ENCODE data around the gene SLC38A11. TPM values are rescaled to one million over a fixed set of nuclear protein-coding genes. Genes with fewer than 3 reads are reported as not detected.

The SLC38A11 gene
- total RNA-seq, 1 donor from 2014 or later, result 2.4 TPM

DNA sequence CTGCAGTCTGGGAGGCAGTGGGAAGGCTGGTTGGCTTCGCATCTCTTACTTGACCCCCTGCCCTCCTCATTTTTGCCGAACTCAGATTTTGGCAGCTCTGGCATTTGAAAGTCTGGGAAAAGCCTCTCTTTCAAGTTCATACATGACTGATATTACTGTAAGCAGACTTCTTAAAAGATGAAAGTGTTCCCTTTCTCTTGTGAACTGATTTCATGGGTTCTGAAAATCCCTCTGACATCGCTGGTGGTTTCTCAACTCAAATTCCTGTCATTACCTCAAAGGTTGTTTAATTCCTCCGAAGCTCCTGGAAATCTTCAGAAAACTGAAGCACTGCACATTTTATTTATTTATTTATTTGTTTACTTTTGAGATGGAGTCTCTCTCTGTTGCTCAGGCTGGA is 16.9 kb upstream of the SLC38A11 start:
- no peak for DNase-seq (ENCODE audit: low spot score)

DNA sequence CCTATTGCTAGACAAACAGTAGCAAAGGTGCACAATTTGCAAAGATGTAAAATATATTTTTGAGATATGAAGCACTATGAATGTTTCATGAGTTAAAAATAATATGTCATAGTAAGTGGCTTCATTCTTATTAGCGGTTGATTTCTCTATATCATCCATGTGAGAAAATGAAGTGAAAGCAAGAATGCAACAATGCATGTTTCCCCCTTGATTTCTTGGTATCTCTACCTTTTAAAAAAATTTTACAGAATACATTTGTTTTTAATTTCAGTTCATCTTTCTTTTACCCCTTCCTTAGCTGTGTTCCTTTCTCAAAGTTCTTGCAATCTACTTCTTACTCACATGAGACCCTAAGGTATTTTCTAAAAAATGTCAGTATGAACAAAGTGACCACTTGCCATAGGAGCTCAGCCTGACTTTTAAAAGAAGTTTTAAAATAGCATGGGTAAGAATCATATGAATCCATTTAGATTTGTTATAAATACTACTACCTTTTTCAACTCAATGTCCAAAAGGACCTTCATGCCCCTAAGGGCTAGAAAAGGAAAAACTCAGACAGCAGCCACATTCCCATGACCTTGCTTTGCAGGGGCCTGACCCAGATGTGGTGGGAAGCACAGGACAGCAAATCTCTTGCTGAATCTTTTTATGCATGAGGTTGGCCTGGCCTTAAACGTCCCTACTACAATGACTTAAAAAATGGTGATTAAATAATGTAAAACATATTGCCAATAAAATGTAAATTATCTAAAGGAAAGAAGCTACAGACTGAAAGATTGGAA is 14.8 kb upstream of the SLC38A11 start:
- no peak for DNase-seq (ENCODE audit: low spot score)

DNA sequence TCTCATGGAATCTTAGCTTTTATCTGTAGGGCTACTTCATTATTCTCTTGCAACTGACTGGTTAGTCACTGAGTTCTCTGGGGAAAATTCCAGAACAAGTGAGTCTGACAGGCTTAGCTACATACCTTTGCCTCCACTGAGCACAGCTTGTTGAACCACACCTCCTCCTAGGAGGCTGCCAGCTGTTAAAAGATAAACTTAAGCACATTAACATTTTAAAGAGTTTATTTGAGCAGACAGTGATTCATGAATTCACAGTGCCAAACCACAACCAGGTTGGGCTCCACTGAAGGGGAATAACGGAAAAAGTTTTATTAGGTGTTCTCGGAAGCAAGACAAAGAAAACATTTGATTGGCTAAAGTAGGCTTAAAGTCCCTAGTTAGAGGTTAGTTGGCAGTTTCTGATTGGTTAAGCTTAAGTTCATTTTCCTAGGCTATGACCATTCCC is 12.5 kb upstream of the SLC38A11 start:
- no peak for DNase-seq (ENCODE audit: low spot score)

DNA sequence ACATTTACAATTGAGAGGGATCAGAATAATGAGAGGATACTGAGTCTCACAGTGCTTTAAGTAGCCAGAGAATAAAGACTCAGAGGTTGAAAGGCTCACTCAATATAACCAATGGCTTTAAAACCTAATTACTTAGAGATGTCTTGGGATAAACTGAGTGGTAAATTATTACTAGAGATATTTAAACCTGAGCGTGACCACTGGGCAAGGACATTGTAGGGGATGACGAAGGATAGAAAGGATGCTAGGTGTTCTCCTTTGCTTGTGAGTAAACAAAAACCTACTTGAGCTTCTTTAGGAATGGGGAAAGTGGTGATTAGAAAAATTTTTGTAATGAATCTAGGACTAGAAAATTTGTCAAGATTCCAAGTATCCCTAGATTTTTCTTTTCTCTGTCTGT is 12.0 kb upstream of the SLC38A11 start:
- no peak for DNase-seq (ENCODE audit: low spot score)

DNA sequence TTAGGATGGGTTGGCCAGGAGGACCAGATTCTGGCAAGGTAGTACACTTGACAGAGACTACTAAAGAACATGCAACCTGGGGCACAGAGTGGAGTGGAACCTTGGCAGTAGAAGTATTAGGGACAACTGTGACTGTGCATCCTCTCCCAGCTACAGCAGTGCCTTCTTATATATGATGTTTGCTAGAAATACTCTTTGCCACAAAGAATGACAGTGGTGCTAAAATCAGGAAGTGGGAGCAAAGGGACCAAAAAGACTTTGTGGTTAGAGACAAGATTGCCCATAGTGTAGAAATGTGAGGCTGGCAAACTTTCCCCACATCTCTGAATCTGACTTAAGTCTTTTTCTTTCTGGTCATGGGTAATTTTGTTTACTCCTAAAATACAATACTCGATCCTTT is 9.4 kb upstream of the SLC38A11 start:
- no peak for DNase-seq (ENCODE audit: low spot score)

DNA sequence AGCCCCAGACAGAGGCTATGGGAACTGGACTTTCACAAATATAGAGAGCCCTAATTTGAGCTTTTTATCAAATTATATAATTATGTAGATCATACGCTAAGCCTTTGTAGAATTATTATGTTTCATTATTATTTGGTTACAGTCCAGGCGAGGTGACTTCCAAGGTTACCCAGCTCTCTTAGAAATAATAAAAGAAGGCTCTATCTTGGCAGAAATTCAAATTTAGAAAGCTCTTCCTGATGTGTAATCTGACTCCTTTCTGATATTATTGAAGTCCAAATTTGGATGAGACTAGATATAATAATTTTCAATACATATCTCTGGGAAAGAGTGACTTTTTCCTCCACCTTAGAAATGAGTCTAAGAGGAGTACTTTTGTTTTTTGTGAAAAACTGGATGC is 4.8 kb upstream of the SLC38A11 start:
- DNase-seq (ENCODE audit: low spot score), result no peak

DNA sequence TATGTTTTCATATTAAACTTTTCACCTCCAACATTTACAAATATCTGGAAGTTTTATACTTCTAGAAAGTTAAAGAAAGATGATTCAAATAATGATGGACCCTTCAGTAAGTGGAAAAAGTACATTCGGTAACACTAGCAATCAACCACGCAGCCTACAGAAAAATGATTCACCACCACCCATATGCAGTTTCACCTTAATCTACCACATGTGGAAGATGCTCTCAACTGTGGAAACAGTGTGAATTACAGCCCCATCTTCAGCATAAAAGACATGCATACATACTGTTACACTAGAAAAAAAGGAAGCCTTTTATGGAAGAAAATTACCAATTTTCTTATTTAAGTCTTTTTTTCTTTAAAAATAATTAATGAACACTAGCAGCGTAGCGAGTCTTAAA is 1.1 kb downstream of the SLC38A11 start:
- DNase-seq (ENCODE audit: low spot score), result no peak

DNA sequence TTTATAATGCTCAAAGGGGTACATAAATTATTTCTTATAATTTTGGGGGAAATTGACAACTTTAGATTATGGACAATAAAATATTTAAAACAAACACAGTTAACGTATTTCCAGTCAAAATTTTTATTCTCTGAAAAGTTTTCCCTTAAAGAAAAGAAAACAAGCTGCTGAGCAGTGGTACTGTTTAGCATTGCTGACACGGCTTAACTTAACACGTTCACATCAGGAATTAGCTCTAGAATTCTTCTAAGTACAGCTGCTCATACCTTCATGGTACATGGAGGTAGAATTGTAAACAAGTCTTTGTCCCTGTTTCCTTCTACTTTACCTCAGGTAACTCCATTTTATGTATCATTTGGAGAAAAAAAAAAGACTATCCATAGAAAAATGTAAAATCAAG is 2.0 kb downstream of the SLC38A11 start:
- no peak for DNase-seq (ENCODE audit: low spot score)

DNA sequence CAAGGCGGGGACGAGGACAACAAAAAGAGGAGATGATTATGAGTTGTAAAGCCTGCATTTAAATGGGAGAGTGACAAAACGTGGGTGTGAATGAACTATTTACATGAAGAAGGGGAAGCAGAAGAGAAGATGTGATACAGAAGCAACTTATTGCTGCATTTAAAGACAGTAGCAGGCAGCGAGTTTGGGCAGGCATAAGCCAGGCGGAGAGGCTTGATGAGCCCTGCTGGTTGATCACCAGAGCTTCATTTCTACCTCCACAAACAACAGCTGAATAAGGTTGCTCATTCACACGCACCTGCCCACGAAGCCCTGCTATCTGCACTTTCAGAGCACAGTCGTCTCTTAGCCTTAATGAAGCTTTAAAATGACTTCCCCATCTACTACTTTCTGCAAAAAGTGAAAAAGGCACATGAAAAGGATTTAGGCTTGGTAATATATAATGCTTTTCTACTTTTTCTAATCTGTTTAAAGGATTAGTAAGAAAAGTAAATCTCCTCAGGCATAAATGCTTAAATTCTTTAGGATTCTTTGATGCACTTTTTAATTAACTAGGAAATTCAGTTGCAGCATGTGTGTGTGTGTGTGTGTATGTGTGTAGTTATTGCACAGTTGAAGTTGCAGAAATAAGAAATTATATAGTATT is 3.1 kb downstream of the SLC38A11 start:
- no peak for DNase-seq (ENCODE audit: low spot score)

DNA sequence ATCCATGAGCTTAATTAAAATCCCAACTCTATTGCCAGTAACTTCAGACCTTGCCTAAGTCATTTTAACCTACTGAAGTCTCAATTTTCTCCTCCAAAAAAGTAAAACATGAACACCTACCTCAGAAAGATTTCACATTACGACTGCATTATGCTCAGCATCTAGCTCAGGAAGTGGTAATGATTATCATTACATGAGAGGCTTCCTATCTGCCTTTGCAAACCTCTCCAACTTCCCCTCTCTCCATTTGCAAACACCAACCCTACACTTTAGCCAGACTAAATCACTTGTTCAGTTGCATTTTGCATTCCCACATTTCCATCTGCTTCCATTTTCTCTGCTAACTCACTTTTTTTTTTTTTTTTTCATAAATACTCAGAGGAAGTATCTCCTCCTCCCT is 6.8 kb downstream of the SLC38A11 start:
- no peak for DNase-seq (ENCODE audit: low spot score)

DNA sequence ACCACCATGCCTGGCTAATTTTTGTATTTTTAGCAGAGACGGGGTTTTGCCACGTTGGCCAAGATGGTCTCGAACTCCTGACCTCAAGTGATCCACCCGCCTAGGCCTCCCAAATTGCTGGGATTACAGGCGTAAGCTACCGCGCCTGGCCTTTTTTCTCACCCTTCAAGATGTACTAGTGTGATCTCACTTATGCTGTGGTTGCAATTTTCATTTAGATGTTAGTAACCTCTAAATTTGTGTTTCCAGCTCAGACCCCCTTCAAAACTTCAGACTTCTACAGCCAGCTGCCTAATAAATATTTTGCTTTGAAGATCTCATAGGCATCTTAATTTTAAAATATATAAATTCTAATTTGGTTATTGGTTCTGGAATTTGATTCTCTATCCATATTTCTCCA is 8.0 kb downstream of the SLC38A11 start:
- DNase-seq (ENCODE audit: low spot score), result no peak

DNA sequence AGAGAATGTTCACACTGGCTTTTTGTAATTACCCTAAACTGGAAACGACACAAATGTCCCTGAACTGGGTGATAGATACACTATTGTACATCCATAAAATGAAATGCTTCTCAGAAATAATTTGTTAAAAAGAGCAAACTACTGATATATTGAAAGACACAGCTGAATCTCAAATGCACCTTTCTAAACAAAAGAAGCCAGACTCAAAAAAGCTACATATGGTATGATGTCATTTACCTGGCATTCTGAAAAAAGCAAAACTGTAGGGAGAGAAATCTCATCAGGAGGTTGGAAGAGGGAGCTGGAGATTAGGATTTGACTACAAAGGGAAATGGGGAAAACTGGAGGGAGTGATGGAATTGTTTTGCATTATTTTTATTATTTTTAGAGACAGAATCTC is 12.0 kb downstream of the SLC38A11 start:
- DNase-seq (ENCODE audit: low spot score), result no peak

DNA sequence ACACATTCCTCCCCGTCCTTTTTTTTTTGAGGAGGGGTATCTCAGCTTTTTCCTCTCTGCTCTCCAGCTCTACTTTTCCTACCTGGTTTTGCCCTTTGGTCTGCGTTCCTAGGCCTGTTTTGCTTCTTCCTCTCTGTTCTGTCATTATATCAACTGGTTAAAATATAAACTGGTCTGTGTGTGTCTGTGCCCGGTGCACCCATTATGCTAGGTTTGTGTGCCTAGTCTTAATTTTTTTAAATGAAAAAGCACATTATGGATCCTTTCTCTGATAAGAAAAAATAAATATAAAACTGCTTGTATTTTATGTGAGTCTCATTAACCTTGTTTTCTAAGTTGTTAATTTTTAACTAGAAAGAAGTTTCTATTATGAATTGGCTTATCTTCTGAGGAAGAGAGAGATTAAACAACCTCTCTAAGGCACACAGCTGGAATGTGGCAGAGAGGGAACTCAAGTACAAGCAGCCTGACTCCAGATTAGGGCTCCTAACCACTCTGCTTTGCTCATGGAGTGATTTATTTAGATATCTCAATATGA is 17.4 kb downstream of the SLC38A11 start:
- no peak for DNase-seq (ENCODE audit: low spot score)

DNA sequence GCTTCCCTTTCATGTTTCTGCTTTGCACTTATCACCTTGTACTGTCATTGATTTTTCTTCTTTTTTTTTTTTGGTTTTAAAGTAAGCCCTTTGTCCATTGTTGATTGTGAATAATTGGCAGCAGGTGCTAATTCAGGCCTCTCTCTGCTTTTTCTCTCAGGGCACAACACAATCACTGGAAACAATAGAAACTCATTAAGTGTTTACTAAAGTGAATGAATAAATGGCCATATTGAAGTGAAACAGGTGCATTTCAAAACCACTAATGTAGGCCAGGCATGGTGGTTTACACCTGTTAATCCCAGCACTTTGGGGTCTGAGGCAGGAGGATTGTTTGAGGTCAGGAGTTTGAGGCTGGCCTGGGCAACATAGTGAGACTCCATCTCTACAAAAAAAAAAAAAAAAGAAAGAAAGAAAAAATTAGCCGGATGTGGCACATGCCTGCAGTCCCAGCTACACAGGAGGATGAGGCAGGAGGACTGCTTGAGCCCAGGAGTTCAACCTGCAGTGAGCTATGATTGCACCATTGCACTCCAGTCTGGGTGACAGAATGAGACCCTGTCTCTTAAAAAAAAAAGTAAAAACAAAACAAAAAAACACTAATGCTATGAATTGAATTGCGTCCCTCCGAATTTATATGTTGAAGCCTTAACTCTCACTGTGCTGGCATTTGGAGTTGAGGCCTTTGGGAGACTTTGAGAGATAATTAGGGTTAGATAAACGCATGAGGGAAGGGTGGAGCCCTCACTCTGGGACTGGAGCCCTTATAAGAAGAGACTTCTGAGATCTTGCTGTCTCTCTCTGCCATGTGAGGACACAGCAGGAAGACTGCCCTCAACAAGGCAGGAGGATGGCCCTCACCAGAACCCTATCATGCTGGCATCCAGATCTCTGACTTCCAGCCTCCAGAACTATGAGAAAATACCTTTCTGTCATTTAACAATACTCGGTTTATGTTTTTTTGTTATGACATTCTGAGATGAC is 19.9 kb downstream of the SLC38A11 start:
- no peak for DNase-seq (ENCODE audit: low spot score)

DNA sequence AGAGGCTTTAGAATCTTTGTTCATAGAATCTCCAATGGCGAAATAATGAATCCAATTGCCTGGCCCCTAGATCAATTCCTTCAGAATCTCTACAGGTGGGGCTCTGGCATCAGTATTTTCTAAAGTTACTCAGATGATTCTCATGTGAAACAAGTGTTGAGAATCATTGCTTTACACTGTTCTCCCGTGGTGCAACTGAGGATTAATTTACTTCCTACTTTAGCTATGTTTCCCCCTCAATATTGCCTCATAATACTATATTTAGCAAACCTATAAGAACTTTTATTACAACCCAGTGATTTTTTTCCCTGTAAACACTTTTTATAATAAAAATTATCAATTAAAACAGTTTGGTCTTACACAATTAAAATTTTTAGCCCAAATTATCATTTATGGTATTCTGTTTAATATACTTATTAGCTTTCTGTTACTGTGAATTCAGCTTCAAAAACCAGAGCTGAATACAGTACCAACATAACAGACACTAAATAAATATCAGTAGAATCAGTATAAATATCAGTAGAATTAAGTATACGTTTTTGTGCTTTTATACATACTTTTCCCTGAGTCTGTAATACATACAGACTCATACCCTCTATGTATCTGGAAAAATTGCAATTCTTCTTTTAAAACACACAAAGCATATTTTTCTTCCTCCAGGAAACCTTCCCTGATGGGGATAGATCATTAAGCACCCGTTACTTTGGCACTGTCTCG is 20.8 kb downstream of the SLC38A11 start:
- DNase-seq (ENCODE audit: low spot score), result no peak

DNA sequence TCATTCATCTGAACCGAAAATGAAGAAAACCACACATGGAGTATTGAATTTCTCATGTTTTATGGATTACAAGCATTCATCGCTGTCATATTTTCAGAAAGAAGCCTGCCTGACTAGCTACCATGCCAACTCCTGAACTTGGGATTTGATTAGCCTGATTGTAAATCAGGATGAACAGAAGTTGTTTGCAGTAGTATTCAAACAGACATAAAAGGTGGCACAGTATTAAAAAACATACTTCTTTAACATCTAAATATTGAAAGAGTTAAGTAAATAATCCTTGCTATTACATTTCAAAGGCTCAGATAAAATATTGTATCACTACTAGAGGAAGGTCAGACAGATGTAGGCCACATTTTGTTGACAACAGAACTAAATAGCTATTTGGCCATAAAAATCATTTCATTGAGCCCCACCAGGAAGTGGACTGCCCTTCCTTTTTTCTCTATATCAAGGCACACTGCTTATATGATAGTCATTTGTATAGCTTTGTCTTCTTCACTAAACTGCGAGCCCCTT is 21.6 kb downstream of the SLC38A11 start:
- DNase-seq (ENCODE audit: low spot score), result no peak

DNA sequence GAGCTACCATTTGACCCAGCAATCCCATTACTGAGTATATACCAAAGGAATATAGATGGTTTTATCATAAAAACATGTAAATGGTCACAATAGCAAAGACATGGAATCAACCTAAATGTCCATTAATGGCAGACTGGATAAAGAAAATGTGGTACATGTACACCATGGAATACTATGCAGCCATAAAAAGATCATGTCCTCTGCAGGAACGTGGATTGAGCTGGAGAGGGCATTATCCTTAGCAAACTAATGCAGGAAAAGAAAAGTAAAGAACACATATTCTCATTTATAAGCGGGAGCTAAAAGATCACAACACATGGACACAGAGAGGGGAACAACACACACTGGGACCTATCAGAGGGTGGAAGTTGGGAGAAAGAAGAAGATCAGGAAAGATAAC is 22.9 kb downstream of the SLC38A11 start:
- no peak for DNase-seq (ENCODE audit: low spot score)

DNA sequence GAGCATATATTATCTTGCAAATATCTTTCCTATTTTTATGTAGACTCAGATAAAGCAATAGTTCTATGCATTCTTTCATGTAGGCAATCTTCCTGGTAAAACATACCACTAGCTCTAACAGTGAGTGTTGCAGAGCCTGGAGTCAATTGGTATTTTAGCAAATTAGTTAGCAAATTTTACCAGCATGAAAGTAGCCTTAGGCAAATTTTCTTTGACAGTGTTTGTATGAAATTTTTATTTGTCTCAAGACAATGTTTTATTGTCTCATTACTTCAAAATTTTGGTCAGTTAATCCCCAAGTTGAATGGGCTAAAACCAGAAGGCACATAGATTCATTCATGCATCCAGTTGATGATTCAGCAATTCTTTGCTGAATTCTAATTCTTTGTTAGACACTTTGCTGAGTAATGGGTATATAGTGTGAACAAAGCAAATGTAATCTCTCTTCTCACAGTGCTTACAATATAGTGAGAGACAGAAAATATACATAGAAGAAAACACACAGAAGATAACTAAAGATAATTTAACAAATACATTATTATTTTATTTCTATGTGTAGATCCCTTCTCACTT is 27.1 kb downstream of the SLC38A11 start:
- no peak for DNase-seq (ENCODE audit: low spot score)

DNA sequence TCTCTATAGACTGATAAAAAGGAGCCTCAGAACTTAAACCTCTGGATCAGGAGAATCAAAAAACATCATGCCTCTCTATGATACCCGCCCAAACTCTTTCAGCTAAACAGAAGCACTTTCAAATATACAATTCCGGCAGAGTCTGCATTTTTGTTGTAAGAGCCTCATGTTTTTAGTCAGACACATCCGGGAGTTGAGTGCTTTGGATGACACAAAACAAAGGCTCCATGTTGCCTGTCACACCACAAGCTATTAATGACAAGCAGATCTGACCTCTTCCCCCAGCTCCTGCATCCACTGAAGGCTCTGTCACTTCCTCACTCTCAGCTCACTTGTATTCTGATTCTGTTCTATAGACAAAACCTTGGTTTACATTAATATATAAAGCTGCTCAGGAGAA is 33.2 kb downstream of the SLC38A11 start:
- no peak for DNase-seq (ENCODE audit: low spot score)

DNA sequence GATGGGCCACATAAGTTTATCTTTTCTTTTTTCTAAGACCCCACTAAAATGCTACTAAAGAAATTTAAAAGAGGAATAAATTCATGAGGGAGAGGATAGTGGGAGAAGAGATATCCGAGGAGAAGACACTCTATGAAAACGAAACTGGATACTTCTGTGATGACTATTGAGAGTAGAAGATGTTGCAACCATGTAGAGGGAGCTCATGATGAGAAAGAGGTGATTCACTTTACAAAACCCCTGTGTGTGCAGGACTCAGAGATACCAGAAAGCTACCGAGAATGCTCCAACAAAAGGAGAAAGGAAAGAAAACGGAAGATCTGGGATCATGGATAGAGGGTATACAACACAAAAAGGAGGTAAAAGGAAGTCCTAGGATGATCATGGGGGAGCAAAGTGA is 34.9 kb downstream of the SLC38A11 start:
- no peak for DNase-seq (ENCODE audit: low spot score)

Data from ureter (tissue), 1 donor.